ENCODE data around the gene REG3G. TPM values are rescaled to one million over a fixed set of nuclear protein-coding genes. Genes with fewer than 3 reads are reported as not detected.

Gene REG3G
- total and polyA plus RNA-seq, 10 of the 15 experiments (the other 5 are each of a cell fraction or from before 2014, with no cell fraction given): 0.33 TPM; not detected in 9

DNA sequence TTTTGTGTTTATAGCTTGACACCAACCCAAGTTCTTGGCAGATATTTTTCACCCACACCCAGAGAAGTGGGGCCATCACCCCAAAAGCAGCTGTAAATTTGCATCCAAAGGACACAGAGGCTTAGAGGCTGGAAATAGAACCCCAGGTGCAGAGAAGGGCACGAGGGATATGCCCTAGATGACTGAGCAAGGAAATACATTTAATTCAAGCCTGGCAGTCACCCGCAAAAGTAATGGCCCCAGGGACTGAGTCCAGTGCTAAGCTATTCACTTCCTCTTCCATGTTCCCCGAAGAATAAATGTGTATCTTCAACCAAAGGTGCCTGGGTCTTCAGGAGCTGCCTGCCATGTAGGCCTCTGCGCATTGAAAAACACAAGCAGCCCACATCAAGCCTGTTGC is 14.0 kb upstream of the REG3G start:
- SMC1A ChIA-PET (ENCODE audit: uncharacterized antibody, unreplicated experiment): no interaction called here
- Histone ChIP-seq H2AFZ (ENCODE audit: control insufficient read depth, low read depth, low read length) (no peak overlapping the region), H3K4me1 (ENCODE audit: control insufficient read depth, insufficient read depth, low read length) (no peaks in the 10 kb centered on the region), H3K27ac (ENCODE audit: control insufficient read depth, insufficient read depth) (no peak overlapping the region), H3K9ac (ENCODE audit: control insufficient read depth, insufficient read depth, low read length) (no peak overlapping the region), H3K36me3 (ENCODE audit: control insufficient read depth in 2 of 2, insufficient read depth in 2 of 2, low read length in 1 of 2) (no peaks in the 10 kb centered on the region), H3K4me3 (no peak overlapping the region), H4K20me1 (ENCODE audit: control insufficient read depth, insufficient read depth) (no peaks in the 10 kb centered on the region), H3K79me2 (ENCODE audit: control insufficient read depth, insufficient read depth, low read length) (no peaks in the 10 kb centered on the region), H3K4me2 (ENCODE audit: control insufficient read depth, insufficient read depth) (no peak overlapping the region), H3K27me3 (replicated peaks in 1 of 2; ENCODE audit: control insufficient read depth in 2 of 2, insufficient read depth in 2 of 2, low read length in 1 of 2) (peaks cover 0 to 3% of the 10 kb centered on the region in 2 experiments; a peak in 2 of 4 replicates), H3K9me3 (replicated peaks; ENCODE audit: control insufficient read depth, insufficient read depth, low read length) (no peaks in the 10 kb centered on the region)
- intact Hi-C loops (cut with micrococcal nuclease; ENCODE audit: unreplicated experiment) (no loop called here), in situ Hi-C loops (cut with MboI) (no loop called here)
- no peak for DNase-seq (ENCODE audit: low read depth, low spot score)
- no peak for TF ChIP-seq TCF3 (IDR thresholded peaks at IDR 0.05; ENCODE audit: borderline replicate concordance, insufficient read depth, low read depth, low read length)
- no peak for TF ChIP-seq STAT1 (conservative IDR thresholded peaks at IDR 0.05)
- TF ChIP-seq, protein P1, sequence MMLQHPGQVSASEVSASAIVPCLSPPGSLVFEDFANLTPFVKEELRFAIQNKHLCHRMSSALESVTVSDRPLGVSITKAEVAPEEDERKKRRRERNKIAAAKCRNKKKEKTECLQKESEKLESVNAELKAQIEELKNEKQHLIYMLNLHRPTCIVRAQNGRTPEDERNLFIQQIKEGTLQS (IDR thresholded peaks at IDR 0.05; ENCODE audit: borderline replicate concordance, extremely low read depth, low read depth, low read length): no peak
- no peak for TF ChIP-seq TAF1 (IDR thresholded peaks at IDR 0.05; ENCODE audit: borderline replicate concordance, low read depth, low read length)
- no peak for TF ChIP-seq BCL11A (IDR thresholded peaks at IDR 0.05; ENCODE audit: low read depth, low read length)
- TF ChIP-seq MXI1 (IDR thresholded peaks at IDR 0.05; ENCODE audit: low read depth, low read length): no peak
- no peak for TF ChIP-seq ZNF274 (IDR thresholded peaks at IDR 0.05; ENCODE audit: insufficient read depth, insufficient read length)
- TF ChIP-seq, protein P2, sequence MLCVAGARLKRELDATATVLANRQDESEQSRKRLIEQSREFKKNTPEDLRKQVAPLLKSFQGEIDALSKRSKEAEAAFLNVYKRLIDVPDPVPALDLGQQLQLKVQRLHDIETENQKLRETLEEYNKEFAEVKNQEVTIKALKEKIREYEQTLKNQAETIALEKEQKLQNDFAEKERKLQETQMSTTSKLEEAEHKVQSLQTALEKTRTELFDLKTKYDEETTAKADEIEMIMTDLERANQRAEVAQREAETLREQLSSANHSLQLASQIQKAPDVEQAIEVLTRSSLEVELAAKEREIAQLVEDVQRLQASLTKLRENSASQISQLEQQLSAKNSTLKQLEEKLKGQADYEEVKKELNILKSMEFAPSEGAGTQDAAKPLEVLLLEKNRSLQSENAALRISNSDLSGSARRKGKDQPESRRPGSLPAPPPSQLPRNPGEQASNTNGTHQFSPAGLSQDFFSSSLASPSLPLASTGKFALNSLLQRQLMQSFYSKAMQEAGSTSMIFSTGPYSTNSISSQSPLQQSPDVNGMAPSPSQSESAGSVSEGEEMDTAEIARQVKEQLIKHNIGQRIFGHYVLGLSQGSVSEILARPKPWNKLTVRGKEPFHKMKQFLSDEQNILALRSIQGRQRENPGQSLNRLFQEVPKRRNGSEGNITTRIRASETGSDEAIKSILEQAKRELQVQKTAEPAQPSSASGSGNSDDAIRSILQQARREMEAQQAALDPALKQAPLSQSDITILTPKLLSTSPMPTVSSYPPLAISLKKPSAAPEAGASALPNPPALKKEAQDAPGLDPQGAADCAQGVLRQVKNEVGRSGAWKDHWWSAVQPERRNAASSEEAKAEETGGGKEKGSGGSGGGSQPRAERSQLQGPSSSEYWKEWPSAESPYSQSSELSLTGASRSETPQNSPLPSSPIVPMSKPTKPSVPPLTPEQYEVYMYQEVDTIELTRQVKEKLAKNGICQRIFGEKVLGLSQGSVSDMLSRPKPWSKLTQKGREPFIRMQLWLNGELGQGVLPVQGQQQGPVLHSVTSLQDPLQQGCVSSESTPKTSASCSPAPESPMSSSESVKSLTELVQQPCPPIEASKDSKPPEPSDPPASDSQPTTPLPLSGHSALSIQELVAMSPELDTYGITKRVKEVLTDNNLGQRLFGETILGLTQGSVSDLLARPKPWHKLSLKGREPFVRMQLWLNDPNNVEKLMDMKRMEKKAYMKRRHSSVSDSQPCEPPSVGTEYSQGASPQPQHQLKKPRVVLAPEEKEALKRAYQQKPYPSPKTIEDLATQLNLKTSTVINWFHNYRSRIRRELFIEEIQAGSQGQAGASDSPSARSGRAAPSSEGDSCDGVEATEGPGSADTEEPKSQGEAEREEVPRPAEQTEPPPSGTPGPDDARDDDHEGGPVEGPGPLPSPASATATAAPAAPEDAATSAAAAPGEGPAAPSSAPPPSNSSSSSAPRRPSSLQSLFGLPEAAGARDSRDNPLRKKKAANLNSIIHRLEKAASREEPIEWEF (IDR thresholded peaks at IDR 0.05; ENCODE audit: insufficient replicate concordance, low read depth, low read length): no peak
- TF ChIP-seq, protein P3, sequence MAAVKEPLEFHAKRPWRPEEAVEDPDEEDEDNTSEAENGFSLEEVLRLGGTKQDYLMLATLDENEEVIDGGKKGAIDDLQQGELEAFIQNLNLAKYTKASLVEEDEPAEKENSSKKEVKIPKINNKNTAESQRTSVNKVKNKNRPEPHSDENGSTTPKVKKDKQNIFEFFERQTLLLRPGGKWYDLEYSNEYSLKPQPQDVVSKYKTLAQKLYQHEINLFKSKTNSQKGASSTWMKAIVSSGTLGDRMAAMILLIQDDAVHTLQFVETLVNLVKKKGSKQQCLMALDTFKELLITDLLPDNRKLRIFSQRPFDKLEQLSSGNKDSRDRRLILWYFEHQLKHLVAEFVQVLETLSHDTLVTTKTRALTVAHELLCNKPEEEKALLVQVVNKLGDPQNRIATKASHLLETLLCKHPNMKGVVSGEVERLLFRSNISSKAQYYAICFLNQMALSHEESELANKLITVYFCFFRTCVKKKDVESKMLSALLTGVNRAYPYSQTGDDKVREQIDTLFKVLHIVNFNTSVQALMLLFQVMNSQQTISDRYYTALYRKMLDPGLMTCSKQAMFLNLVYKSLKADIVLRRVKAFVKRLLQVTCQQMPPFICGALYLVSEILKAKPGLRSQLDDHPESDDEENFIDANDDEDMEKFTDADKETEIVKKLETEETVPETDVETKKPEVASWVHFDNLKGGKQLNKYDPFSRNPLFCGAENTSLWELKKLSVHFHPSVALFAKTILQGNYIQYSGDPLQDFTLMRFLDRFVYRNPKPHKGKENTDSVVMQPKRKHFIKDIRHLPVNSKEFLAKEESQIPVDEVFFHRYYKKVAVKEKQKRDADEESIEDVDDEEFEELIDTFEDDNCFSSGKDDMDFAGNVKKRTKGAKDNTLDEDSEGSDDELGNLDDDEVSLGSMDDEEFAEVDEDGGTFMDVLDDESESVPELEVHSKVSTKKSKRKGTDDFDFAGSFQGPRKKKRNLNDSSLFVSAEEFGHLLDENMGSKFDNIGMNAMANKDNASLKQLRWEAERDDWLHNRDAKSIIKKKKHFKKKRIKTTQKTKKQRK (IDR thresholded peaks at IDR 0.05; ENCODE audit: low read depth, low read length): no peak
- RAD21 ChIA-PET (ENCODE audit: unreplicated experiment): no interaction called here
- no peak for FAIRE-seq
- WGBS (ENCODE audit: insufficient coverage, insufficient replicate concordance, low lambda C conversion rate, missing lambda C conversion rate): 23% methylated on average over 4 of the region's 4 CpGs
- no peak for ATAC-seq
- no TSS peak for BruUV-seq (replicated peaks)
- POLR2A ChIA-PET: no interaction called here
- CTCF ChIA-PET: interaction anchor here (1.0 to 3.1 kb wide), 2 partner anchors 11 to 14 kb away, joined by 3 to 12 read pairs; no protein-coding TSS in a partner anchor
